Stimulated activated naive CD4-positive, alpha-beta T cell (primary cell): ENCODE results near the gene SOX18.
A peak's percentile ranks its signal among the peaks of the same experiment; 100 is the strongest.

Experiments
- DNase-seq, 6 experiments: peaks; one replicate each; lab custom pipeline; 2025; lab: John Stamatoyannopoulos, UW

The SOX18 gene

DNA sequence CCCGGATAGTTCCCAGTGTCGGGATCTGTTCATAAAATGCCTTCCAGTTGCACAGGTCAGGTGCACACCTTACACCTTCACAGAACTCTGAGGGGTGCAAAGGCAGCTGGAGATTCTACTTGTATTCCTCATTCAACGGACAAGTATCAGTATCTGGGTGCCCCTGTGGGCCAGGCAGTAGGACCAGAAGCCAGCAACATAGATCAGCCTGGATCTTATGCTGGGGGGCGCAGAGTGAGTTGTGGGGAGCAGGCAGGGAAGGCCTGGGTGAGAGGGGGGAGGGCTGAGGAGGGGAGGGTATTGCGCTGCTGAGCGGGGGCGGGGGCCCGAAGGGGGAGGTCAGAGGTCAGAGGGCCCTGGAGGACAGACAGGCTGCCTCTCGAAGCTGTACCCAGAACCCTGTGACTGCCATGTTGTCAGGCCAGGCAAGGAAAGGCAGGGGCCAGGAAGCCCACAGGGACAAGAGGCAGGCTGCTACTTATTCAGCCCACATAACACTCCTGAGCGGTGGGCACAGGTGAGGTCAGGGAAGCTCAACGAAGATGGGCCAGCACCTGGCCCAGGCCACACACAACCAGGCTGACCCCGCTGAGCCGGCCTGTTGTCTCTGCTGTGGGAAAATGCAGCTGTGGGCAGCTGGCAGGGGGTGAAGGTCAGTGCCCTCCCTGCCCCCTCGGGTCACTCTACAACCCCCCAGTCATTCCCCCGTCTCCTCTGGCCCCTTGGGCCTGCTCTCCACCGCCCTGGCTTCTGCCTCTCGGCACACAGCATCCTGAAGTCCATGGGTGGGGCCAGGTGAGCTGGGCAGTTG is 31.6 kb upstream of the SOX18 start:
- DNase-seq: peak in 1 of 6 experiments; percentile 29

GRCh38 chr20:64080013-64080812 is 30.8 kb upstream of the SOX18 start, which contains the start of gene OPRL1:
Gene OPRL1 (plus strand): TSS chr20:64080082. CDS start chr20:64092721, 12,639 bp downstream.
- DNase-seq: peak in 5 of 6 experiments; percentile 26 to 68 (median 55)

DNA sequence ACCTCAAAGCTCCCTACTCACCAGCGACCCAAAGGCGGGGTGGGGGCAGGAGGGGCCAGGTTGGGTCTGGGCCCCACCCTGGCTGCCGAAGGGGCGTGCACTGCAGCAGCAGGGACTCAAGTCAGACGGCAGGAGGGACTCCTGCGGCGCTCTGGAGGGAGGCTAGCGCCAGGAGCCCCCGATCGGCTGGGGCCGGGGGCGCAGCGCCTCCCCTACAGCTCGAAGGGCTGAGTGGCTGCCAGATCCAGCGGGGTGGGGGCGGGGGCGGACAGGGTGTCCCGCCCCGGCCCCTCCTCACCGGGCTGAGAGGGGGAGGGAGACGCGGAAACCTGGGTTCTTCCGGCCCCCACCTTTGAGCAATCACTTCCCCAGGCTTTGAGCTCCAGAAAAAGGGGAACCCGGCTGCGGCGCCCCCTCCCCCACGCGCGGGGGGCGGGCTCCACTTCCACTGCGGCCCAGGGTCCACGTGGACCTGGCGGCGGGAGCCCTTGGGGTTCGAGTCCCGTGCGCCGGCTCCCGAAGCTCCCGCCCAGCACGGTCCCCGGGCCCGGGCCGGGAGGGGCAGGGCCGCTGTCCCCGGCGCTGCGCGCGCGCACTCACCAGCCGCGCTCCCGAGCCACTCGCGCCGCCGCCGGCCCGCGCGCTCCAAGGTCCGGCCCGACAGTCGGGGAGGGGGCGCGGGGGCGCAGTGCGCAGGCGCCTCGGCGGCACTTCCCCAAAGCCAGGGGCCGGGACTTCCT is 30.0 kb upstream of the SOX18 start, which contains the start of gene RGS19:
TSS of gene RGS19 (minus strand) at position 246 of the 740 bp plus-strand sequence. CDS start 2,632 bp downstream, outside the sequence.
- DNase-seq: peak; percentile 45 to 71 (median 62)

GRCh38 chr20:64078934-64079272 is 29.5 kb upstream of the SOX18 start:
- DNase-seq: no peak

GRCh38 chr20:64077876-64078551 is 28.6 kb upstream of the SOX18 start:
- DNase-seq: peak; percentile 34 to 69 (median 58)

DNA sequence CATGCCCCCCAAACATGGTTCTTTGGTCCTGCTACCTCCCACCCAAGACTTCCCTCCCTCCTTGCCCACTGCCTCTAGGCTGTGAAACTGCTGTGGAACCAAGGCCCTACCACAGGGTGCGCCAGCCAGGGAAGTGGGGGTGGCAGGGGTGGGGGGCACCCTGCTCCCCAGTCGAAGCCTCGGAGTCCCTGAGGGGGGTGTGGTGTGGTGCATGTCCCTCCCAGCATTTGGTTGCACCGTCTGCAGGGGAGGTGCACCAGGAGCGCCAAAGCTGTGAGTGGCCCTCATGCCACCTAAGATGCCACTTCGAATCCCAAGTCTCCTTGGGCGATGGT is 28.1 kb upstream of the SOX18 start:
- peak in 1 of 6 experiments; percentile 49 for DNase-seq

DNA sequence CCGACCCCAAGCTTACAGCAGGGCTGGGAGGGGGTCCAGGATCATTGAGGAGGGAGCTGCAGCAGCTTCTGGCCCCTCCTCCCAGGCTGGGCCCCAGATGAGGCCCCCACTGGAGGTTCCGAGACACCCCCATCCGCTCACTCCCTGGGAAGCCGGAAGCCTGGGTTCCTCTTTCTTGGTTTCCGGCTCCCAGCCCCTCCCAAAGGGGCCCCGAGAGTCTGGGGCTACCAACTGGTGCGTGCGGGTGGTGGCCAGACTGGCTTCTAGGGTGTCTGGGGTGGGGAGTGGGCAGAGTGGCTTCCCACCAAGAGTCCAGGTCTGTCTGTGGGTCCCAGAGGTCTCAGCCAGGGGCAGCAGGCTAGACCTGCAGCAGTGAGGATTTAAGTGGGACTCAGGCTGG is 27.7 kb upstream of the SOX18 start:
- DNase-seq: peak in 3 of 6 experiments; percentile 9 to 44 (median 22)

DNA sequence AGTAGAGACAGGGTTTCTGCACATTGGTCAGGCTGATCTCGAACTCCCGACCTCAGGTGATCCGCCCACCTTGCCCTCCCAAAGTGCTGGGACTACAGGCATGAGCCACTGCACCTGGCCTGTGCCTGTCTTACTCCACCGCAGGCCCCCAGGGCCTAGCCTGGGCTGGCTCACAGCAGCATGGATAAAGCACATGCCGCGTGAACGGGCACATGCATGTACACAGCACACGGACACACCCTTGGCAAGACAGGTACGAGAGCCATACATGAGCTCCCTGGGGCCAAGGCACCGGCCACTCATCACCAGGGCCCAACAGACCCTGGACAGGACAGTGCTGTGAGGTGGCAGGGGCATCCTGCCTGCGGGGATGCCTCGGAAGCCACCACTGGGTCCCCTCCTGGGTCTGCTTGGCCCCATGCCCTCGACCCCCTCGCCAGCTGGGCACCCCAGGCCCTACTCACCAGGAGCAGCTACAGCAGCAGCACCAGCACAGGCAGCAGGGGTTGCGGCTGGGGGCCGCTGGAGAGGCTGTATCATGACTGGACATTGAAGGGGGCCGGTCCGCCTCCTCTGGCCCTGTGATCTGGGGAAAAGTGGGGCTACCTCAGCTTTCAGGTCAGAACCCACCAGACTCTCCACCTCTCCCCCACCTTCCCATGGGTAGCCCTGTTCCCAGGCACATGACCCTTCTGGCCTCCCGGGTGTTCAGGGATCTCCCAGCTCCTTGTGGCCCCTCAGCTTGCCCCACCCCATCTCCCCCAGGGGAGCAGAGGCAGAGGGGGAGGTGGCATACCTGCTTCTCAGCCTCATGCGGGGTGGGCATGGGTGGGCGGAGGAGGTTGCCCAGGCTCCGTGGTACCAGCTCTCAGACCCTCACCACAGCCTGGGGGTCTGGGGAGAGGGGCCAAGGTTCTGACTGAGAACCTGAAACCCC is 26.9 kb upstream of the SOX18 start:
- DNase-seq: no peak

DNA sequence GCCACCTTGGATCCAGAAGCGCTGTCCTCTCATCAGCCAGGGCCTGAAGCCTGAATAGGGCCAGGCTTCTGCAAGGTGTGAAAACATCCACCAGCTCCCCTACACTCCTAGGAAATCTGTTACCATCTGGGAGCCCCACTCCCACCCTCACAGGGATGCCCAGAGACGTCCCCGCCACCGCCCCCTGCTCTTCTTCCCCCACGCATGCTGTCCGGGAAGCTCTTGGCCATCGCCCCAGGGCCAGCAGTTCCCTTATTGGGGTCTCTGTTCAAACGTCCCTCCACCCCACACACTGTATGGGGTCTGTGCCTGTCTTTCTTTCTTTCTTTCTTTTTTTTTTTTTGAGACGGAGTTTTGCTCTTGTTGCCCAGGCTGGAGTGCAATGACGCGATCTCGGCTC is 26.1 kb upstream of the SOX18 start:
- DNase-seq: no peak

DNA sequence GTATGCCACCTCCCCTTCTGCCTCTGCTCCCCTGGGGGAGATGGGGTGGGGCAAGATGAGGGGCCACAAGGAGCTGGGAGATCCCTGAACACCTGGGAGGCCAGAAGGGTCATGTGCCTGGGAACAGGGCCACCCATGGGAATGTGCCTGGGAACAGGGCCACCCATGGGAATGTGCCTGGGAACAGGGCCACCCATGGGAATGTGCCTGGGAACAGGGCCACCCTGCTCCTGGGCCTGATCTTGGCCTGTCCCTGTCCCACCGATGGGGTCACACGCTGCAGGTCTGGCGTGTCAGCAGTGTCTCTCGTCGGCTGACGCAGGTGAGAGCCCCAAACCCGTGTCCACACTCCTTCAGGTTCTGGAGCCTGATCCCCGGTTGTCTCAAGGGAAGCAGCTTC is 25.5 kb upstream of the SOX18 start:
- no peak for DNase-seq

- no peak for DNase-seq
Observed at GRCh38 chr20:64074184-64074789, 24.8 kb upstream of the SOX18 start.

DNA sequence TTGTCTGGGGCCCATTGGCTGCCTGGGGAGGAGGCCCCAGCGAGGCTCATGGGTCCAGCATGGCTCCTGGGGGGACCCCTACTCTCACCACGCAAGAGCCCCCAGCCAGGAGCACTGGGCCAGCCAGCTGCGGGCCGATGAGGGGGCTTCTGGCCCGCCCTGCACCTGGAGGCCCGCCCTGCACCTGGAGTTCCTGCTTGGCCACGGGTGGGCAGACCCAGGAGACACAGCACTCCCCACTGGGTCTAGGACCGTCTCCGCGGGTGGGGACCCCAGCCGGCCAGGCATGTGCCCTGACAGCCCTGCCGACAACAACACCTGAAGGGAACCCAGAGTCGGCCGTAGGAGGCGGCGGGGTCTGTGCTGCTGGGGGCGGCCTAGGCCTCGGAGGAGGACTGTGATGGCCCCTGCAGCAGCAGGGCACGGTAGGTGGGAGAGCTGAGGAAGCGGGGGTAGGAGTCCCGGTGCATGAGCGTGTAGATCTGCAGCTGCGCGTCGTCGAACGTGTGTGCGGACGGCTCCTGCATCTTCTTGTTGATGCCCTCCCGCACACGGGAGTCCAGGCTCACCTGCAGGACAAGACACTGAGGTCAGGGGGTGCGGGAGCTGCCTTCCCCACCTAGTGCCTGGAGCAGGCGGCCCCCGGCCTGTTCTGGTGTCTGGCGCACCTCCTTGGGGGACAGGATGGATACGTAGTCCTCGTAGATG is 24.2 kb upstream of the SOX18 start:
- no peak for DNase-seq

DNA sequence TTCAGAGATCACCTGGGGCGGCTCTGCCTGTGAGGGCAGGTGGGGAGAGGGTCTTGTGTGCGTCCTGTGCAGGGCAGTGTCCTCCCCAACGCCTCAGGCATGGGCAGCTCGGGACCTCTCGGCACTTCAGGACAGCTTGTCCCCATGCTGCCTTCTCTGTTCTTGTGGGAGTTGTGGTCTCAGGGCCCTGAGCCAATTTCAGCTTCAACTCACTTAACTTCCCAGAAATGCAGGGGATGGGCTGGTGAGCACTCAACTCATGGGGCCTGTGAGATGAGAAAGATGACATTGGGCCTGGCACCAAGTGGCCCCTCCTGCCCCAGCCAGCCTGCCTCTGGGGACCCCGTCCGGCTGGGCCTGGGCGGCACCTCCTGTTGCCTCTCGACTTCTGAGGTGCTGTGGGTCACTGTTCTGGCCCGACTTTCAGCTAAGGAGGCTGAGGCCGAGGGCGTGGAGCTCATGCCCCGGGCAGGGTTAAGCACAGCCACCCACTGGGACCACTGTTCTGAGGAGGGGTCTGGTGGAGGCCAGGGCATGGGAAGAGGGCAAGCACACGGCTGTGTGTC is 23.1 kb upstream of the SOX18 start:
- no peak for DNase-seq

DNA sequence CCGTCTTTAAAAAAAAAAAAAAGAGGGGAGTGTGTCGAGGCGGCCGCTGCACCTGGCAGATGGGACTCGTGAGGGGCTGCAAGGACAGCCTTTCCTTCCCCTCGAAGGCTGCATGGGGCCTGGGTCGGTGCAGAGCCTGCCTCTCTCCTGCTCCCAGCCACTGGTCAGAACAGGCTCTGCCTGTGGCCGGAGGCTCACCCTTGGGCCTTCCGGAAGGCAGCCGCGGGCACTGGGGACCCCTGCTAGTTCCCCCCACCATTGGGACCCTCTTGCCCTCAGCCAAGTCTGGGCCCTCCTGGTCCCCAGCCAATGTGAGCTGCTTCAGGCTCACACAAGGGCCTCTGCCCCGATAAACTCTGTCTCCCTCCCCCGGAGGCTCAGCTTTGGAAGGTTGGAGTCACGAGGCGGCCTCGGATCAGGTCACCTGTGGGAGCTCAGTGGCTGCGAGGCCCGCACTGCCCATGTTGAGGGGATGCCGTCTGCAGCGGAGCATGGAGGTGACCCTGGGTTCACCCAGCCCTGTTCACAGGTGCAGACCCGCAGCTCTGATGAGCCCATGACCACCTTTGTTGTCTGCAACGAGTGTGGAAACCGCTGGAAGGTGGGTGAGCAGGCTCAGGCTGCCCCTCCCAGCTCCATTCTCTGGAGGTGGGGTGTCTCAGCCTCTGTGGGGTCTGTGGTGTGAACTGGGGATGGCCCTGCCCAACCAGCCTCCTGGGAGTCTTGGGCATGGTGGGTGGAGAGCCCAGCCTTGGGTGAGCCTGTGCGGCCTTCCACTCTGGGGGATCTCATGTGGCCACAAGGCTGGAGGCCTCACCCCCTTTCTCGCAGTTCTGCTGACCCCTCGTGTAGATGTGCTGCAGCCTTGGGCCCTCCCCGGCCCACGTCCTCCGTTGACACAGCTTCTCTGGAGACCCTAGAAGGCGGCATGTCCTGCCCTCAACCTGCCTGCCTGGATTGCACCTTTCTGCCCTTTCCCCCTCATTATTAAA is 22.2 kb upstream of the SOX18 start:
- DNase-seq: no peak

DNA sequence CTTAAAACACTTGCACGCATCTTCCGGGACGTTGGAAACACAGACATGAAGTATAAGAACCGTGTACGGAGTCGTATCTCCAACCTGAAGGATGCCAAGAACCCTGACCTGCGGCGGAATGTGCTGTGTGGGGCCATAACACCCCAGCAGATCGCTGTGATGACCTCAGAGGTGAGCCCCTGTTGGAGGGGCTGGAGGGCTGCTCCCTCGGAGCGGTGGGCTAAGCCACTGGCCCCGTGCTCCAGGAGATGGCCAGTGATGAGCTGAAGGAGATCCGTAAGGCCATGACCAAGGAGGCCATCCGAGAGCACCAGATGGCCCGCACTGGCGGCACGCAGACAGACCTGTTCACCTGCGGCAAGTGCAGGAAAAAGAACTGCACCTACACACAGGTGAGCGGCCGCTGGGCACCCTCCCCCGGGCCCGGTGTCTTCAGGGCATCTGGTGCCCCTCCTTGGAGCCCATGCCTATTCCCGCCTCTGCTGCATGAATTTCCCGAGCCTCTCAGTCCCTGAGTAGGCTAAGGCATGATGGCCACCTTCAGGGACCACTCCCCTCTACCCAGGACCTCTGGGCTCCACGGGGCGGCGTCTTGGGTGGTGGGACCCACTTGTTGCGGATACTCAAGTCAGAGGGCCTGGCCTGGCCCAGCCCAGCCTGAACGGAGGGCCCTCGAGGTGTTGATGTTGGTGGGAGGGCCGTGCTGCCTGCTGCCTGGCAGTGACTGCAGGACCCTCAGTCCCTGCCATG is 21.0 kb upstream of the SOX18 start:
- DNase-seq: no peak

GRCh38 chr20:64069614-64070243 is 20.3 kb upstream of the SOX18 start:
- DNase-seq: no peak

GRCh38 chr20:64069209-64069613 is 19.8 kb upstream of the SOX18 start:
- no peak for DNase-seq
